ENCODE data around the gene PLXNA4. TPM values are rescaled to one million over a fixed set of nuclear protein-coding genes. Genes with fewer than 3 reads are reported as not detected.

Gene PLXNA4
- total and polyA plus RNA-seq, 7 experiments from 2014 or later = 0.05 to 31.6 (median 1.1) TPM

- Mint-ChIP-seq H3K9me3 (peaks cover 0 to 4% (median 0%) of the 10 kb centered on the region in 11 donors), H3K4me3 (no peak overlapping the region), H3K36me3 (no peaks in the 10 kb centered on the region), H3K27ac (no peak overlapping the region), H3K4me1 (peaks cover 0 to 3% (median 0%) of the 10 kb centered on the region in 7 donors), H3K27me3 (peaks cover 6 to 20% (median 17%) of the 10 kb centered on the region in 5 donors)
- ATAC-seq (no peak), DNase-seq (no peak)
- Histone ChIP-seq H3K36me3 (ENCODE audit: control insufficient read depth in 2 of 3, insufficient read depth in 3 of 3, low read length in 3 of 3) (no peaks in the 10 kb centered on the region), H3K27ac (ENCODE audit: low read depth, low read length) (no peak overlapping the region), H3K27me3 (ENCODE audit: control insufficient read depth in 2 of 2, insufficient read depth in 2 of 2, low read length in 2 of 2) (no peaks in the 10 kb centered on the region), H3K9me3 (ENCODE audit: control insufficient read depth in 2 of 3, low read length in 3 of 3) (no peaks in the 10 kb centered on the region), H3K4me3 (ENCODE audit: low read length) (no peak overlapping the region), H3K4me1 (ENCODE audit: control insufficient read depth in 2 of 2, insufficient read depth in 2 of 2, low read length in 2 of 2) (no peaks in the 10 kb centered on the region)
- POLR2A ChIA-PET = no interaction called here
- CTCF ChIA-PET = no interaction called here
- intact Hi-C loops (cut with micrococcal nuclease) = no loop called here
These were observed 215.1 kb downstream of the PLXNA4 start for GRCh38 chr7:132361146-132361545.

GRCh38 chr7:132359743-132360142 lies 216.5 kb downstream of the PLXNA4 start:
- no peak for DNase-seq
- H3K4me3 ChIP-seq (ENCODE audit: low read length) = no peak overlapping the region
- H3K27ac ChIP-seq (ENCODE audit: low read depth, low read length) = no peak overlapping the region
- intact Hi-C loops (cut with micrococcal nuclease) = no loop called here
- ChIA-PET POLR2A (no interaction called here), CTCF (no interaction called here)
- no peaks in the 10 kb centered on the region for H3K9me3 ChIP-seq (ENCODE audit: control insufficient read depth in 2 of 3, low read length in 3 of 3)
- no peaks in the 10 kb centered on the region for H3K36me3 Mint-ChIP-seq
- no peaks in the 10 kb centered on the region for H3K4me1 ChIP-seq (ENCODE audit: control insufficient read depth in 2 of 2, insufficient read depth in 2 of 2, low read length in 2 of 2)
- no peak for ATAC-seq
- no peak overlapping the region for H3K4me3 Mint-ChIP-seq
- peaks cover 0 to 3% (median 0%) of the 10 kb centered on the region in 7 donors for H3K4me1 Mint-ChIP-seq
- H3K36me3 ChIP-seq (ENCODE audit: control insufficient read depth in 2 of 3, insufficient read depth in 3 of 3, low read length in 3 of 3) = no peaks in the 10 kb centered on the region
- no peaks in the 10 kb centered on the region for H3K27me3 ChIP-seq (ENCODE audit: control insufficient read depth in 2 of 2, insufficient read depth in 2 of 2, low read length in 2 of 2)
- H3K9me3 Mint-ChIP-seq = peaks cover 0 to 2% (median 0%) of the 10 kb centered on the region in 11 donors
- H3K27ac Mint-ChIP-seq = no peak overlapping the region
- peaks cover 6 to 27% (median 17%) of the 10 kb centered on the region in 5 donors for H3K27me3 Mint-ChIP-seq

GRCh38 chr7:132355048-132355447 lies 221.2 kb downstream of the PLXNA4 start:
- peaks cover 0 to 3% (median 0%) of the 10 kb centered on the region in 7 donors for H3K4me1 Mint-ChIP-seq
- no peaks in the 10 kb centered on the region for H3K9me3 Mint-ChIP-seq
- H3K27me3 ChIP-seq (ENCODE audit: control insufficient read depth in 2 of 2, insufficient read depth in 2 of 2, low read length in 2 of 2) = no peaks in the 10 kb centered on the region
- intact Hi-C loops (cut with micrococcal nuclease) = no loop called here
- no peak overlapping the region for H3K27ac ChIP-seq (ENCODE audit: low read depth, low read length)
- ChIA-PET CTCF (no interaction called here), POLR2A (no interaction called here)
- no peak overlapping the region for H3K4me3 Mint-ChIP-seq
- ATAC-seq = no peak
- H3K4me3 ChIP-seq (ENCODE audit: low read length) = no peak overlapping the region
- H3K9me3 ChIP-seq (ENCODE audit: control insufficient read depth in 2 of 3, low read length in 3 of 3) = no peaks in the 10 kb centered on the region
- H3K4me1 ChIP-seq (ENCODE audit: control insufficient read depth in 2 of 2, insufficient read depth in 2 of 2, low read length in 2 of 2) = no peaks in the 10 kb centered on the region
- no peak overlapping the region for H3K27ac Mint-ChIP-seq
- no peaks in the 10 kb centered on the region for H3K36me3 ChIP-seq (ENCODE audit: control insufficient read depth in 2 of 3, insufficient read depth in 3 of 3, low read length in 3 of 3)
- no peak for DNase-seq
- H3K27me3 Mint-ChIP-seq = peaks cover 18 to 53% (median 29%) of the 10 kb centered on the region in 5 donors
- no peaks in the 10 kb centered on the region for H3K36me3 Mint-ChIP-seq

- no peak for DNase-seq
- Histone ChIP-seq H3K4me1 (ENCODE audit: control insufficient read depth in 2 of 2, insufficient read depth in 2 of 2, low read length in 2 of 2) (no peaks in the 10 kb centered on the region), H3K9me3 (ENCODE audit: control insufficient read depth in 2 of 3, low read length in 3 of 3) (no peaks in the 10 kb centered on the region), H3K36me3 (ENCODE audit: control insufficient read depth in 2 of 3, insufficient read depth in 3 of 3, low read length in 3 of 3) (no peaks in the 10 kb centered on the region), H3K27ac (ENCODE audit: low read depth, low read length) (no peak overlapping the region), H3K4me3 (ENCODE audit: low read length) (no peak overlapping the region), H3K27me3 (ENCODE audit: control insufficient read depth in 2 of 2, insufficient read depth in 2 of 2, low read length in 2 of 2) (no peaks in the 10 kb centered on the region)
- POLR2A ChIA-PET = no interaction called here
- CTCF ChIA-PET = no interaction called here
- Mint-ChIP-seq H3K36me3 (no peaks in the 10 kb centered on the region), H3K9me3 (no peaks in the 10 kb centered on the region), H3K4me1 (peaks cover 0 to 3% (median 0%) of the 10 kb centered on the region in 7 donors), H3K27me3 (peaks cover 23 to 57% (median 33%) of the 10 kb centered on the region in 5 donors), H3K27ac (no peak overlapping the region), H3K4me3 (no peak overlapping the region)
- intact Hi-C loops (cut with micrococcal nuclease) = no loop called here
- no peak for ATAC-seq
These were observed 221.7 kb downstream of the PLXNA4 start for GRCh38 chr7:132354527-132354926.

- Mint-ChIP-seq H3K36me3 (no peaks in the 10 kb centered on the region), H3K4me3 (no peak overlapping the region), H3K27ac (no peak overlapping the region), H3K4me1 (peaks cover 0 to 3% (median 0%) of the 10 kb centered on the region in 7 donors), H3K9me3 (no peaks in the 10 kb centered on the region), H3K27me3 (peaks cover 23 to 57% (median 34%) of the 10 kb centered on the region in 5 donors)
- POLR2A ChIA-PET = no interaction called here
- CTCF ChIA-PET = no interaction called here
- Histone ChIP-seq H3K36me3 (ENCODE audit: control insufficient read depth in 2 of 3, insufficient read depth in 3 of 3, low read length in 3 of 3) (no peaks in the 10 kb centered on the region), H3K9me3 (ENCODE audit: control insufficient read depth in 2 of 3, low read length in 3 of 3) (no peaks in the 10 kb centered on the region), H3K27me3 (ENCODE audit: control insufficient read depth in 2 of 2, insufficient read depth in 2 of 2, low read length in 2 of 2) (no peaks in the 10 kb centered on the region), H3K27ac (ENCODE audit: low read depth, low read length) (no peak overlapping the region), H3K4me1 (ENCODE audit: control insufficient read depth in 2 of 2, insufficient read depth in 2 of 2, low read length in 2 of 2) (no peaks in the 10 kb centered on the region), H3K4me3 (ENCODE audit: low read length) (no peak overlapping the region)
- intact Hi-C loops (cut with micrococcal nuclease) = no loop called here
- ATAC-seq = no peak
- DNase-seq = no peak
These were observed 222.3 kb downstream of the PLXNA4 start for GRCh38 chr7:132353936-132354335.

GRCh38 chr7:132352800-132353199 lies 223.5 kb downstream of the PLXNA4 start:
- peaks cover 29 to 58% (median 38%) of the 10 kb centered on the region in 5 donors for H3K27me3 Mint-ChIP-seq

GRCh38 chr7:132351954-132352499 lies 224.2 kb downstream of the PLXNA4 start:
- H3K27ac Mint-ChIP-seq = no peak overlapping the region

More at GRCh38 chr7:132352800-132353199, 223.5 kb downstream of the PLXNA4 start:
- H3K4me1 ChIP-seq (ENCODE audit: control insufficient read depth in 2 of 2, insufficient read depth in 2 of 2, low read length in 2 of 2) = no peaks in the 10 kb centered on the region
- CTCF ChIA-PET = interaction anchor here (0.6 kb wide), 1 partner anchor 216 kb away, joined by 3 read pairs; no protein-coding TSS in a partner anchor
- no peak for ATAC-seq
- Mint-ChIP-seq H3K9me3 (no peaks in the 10 kb centered on the region), H3K27ac (no peak overlapping the region), H3K4me1 (peaks cover 0 to 3% (median 0%) of the 10 kb centered on the region in 7 donors), H3K4me3 (no peak overlapping the region), H3K36me3 (no peaks in the 10 kb centered on the region)
- no peak overlapping the region for H3K27ac ChIP-seq (ENCODE audit: low read depth, low read length)
- H3K27me3 ChIP-seq (ENCODE audit: control insufficient read depth in 2 of 2, insufficient read depth in 2 of 2, low read length in 2 of 2) = no peaks in the 10 kb centered on the region
- H3K36me3 ChIP-seq (ENCODE audit: control insufficient read depth in 2 of 3, insufficient read depth in 3 of 3, low read length in 3 of 3) = no peaks in the 10 kb centered on the region
- intact Hi-C loops (cut with micrococcal nuclease) = no loop called here
- no peak overlapping the region for H3K4me3 ChIP-seq (ENCODE audit: low read length)
- POLR2A ChIA-PET = no interaction called here
- no peaks in the 10 kb centered on the region for H3K9me3 ChIP-seq (ENCODE audit: control insufficient read depth in 2 of 3, low read length in 3 of 3)
- no peak for DNase-seq

More at GRCh38 chr7:132351954-132352499, 224.2 kb downstream of the PLXNA4 start:
- intact Hi-C loops (cut with micrococcal nuclease) = no loop called here
- Mint-ChIP-seq H3K4me3 (no peak overlapping the region), H3K36me3 (no peaks in the 10 kb centered on the region), H3K27me3 (peaks cover 33 to 59% (median 40%) of the 10 kb centered on the region in 5 donors), H3K9me3 (no peaks in the 10 kb centered on the region), H3K4me1 (peaks cover 0 to 3% (median 0%) of the 10 kb centered on the region in 7 donors)
- Histone ChIP-seq H3K4me3 (ENCODE audit: low read length) (no peak overlapping the region), H3K4me1 (ENCODE audit: control insufficient read depth in 2 of 2, insufficient read depth in 2 of 2, low read length in 2 of 2) (no peaks in the 10 kb centered on the region), H3K27ac (ENCODE audit: low read depth, low read length) (no peak overlapping the region), H3K36me3 (ENCODE audit: control insufficient read depth in 2 of 3, insufficient read depth in 3 of 3, low read length in 3 of 3) (no peaks in the 10 kb centered on the region), H3K27me3 (ENCODE audit: control insufficient read depth in 2 of 2, insufficient read depth in 2 of 2, low read length in 2 of 2) (no peaks in the 10 kb centered on the region), H3K9me3 (ENCODE audit: control insufficient read depth in 2 of 3, low read length in 3 of 3) (no peaks in the 10 kb centered on the region)
- DNase-seq (no peak), ATAC-seq (no peak)
- CTCF ChIA-PET = no interaction called here
- POLR2A ChIA-PET = no interaction called here

Measured in naive thymus-derived CD4-positive, alpha-beta T cell (primary cell).